Ishikawa (cell line): ENCODE data around the gene COPZ2.

Experiments
- CEBPB ChIP-seq: IDR thresholded peaks from 2 replicates; pipeline ENCODE4 v1.6.1; 2012
- CREB1 ChIP-seq: IDR thresholded peaks from 2 replicates; pipeline ENCODE4 v1.6.1; 2012; ENCODE audit warnings: low read depth
- EGR1 ChIP-seq: IDR thresholded peaks from 2 replicates; pipeline ENCODE4 v1.6.1; 2012
- EP300 ChIP-seq: IDR thresholded peaks from 2 replicates; pipeline ENCODE4 v1.6.1; 2012; ENCODE audit warnings: borderline replicate concordance
- FOXM1 ChIP-seq: IDR thresholded peaks from 2 replicates; pipeline ENCODE4 v1.6.1; 2012; ENCODE audit warnings: low read depth, borderline replicate concordance
- RAD21 ChIP-seq: IDR thresholded peaks from 2 replicates; pipeline ENCODE4 v1.6.1; 2012; ENCODE audit warnings: low read depth
- REST ChIP-seq: IDR thresholded peaks from 2 replicates; pipeline ENCODE4 v1.6.1; 2012; ENCODE audit warnings: low read depth, mild to moderate bottlenecking
- TAF1 ChIP-seq: IDR thresholded peaks from 2 replicates; pipeline ENCODE4 v1.6.1; 2012; ENCODE audit warnings: low read depth, mild to moderate bottlenecking
- TCF12 ChIP-seq: IDR thresholded peaks from 2 replicates; pipeline ENCODE4 v1.6.1; 2012; ENCODE audit warnings: low read depth
- TEAD4 ChIP-seq: IDR thresholded peaks from 2 replicates; pipeline ENCODE4 v1.6.1; 2012
- TF ChIP-seq, protein P1 (sequence below): IDR thresholded peaks from 2 replicates; pipeline ENCODE4 v1.6.1; 2012

DNA sequence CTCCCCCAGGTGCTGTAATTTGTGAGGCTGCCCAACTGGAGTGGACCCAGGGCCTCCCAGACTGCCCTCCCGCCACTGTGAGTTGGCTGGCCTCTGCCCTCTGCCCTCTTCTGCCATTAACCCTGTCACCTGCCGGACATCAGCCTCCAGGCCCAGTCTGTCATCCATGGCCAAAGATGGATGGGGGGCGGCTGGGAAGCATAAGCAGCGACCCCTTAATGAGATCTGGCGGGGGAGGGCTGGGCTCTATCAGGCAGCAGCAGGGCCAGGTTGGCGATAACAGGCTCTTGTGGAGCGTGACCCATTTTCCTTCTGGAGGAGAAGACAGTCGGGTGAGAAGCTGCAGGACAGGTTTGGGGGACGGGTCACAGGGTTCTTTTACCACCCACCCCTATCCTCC lies 41.4 kb downstream of the COPZ2 start:
- TF ChIP-seq EP300 (no peak), FOXM1 (no peak), REST (no peak), TEAD4 (no peak), TCF12 (no peak), TAF1 (no peak), CEBPB (no peak), EGR1 (no peak), CREB1 (no peak), RAD21 (no peak)
- TF ChIP-seq, protein P1, sequence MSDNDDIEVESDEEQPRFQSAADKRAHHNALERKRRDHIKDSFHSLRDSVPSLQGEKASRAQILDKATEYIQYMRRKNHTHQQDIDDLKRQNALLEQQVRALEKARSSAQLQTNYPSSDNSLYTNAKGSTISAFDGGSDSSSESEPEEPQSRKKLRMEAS: no peak
